K562 (cell line): ENCODE measurements around the gene MUC15.

Experiments used
- ATF3 ChIP-seq, 2 experiments: fragments of 450-650 bp in 1 of 2; sonication (generic) in 1 of 2; formaldehyde crosslinking in 1 of 2; IDR thresholded peaks in 1 of 2; conservative IDR thresholded peaks in 1 of 2; 2 replicates each; pipeline versions ENCODE4 v1.6.1 to v1.8.1; 2016 to 2023; ENCODE audit warnings: mild to moderate bottlenecking in 2 of 2, moderate library complexity in 2 of 2, inconsistent platforms in 1 of 2, missing genetic modification reagents in 1 of 2
- BCL6 ChIP-seq: fragments of 250-450 bp; sonication (Bioruptor Pico); IDR thresholded peaks from 2 replicates; pipeline ENCODE4 v1.4.0; 2020
- CEBPB ChIP-seq: fragments of 450-650 bp; IDR thresholded peaks from 2 replicates; pipeline ENCODE4 v1.6.1; 2016; ENCODE audit warnings: missing genetic modification characterization, missing compliant biosample characterization
- HCFC1 ChIP-seq: IDR thresholded peaks from 2 replicates; pipeline ENCODE4 v1.6.1; 2012; ENCODE audit warnings: low read depth, low read length, improper control_type of control experiment
- KLF1 ChIP-seq: fragments of 450-650 bp; IDR thresholded peaks from 2 replicates; pipeline ENCODE4 v1.6.1; 2016; ENCODE audit warnings: missing genetic modification characterization, missing compliant biosample characterization
- KLF16 ChIP-seq: IDR thresholded peaks from 2 replicates; pipeline ENCODE4 v1.6.1; 2016; ENCODE audit warnings: antibody characterized with exemption
- NRF1 ChIP-seq, 2 experiments: fragments of 450-650 bp; IDR thresholded peaks in 1 of 2; conservative IDR thresholded peaks in 1 of 2; 2 replicates each; pipeline ENCODE4 v1.6.1; 2014; ENCODE audit warnings: mild to moderate bottlenecking in 2 of 2
- POLR2A ChIP-seq: fragments of 450-650 bp; conservative IDR thresholded peaks from 2 replicates; pipeline ENCODE4 v1.6.1; 2016
- RBBP5 ChIP-seq: fragments of 200-600 bp; sonication (generic); IDR thresholded peaks from 2 replicates; pipeline ENCODE4 v1.6.1; 2012; ENCODE audit warnings: borderline replicate concordance, mild to moderate bottlenecking, low read length, control low read depth, inconsistent platforms; ENCODE audit not compliant: insufficient read depth, poor library complexity, severe bottlenecking
- ZNF780A ChIP-seq: fragments of 250-450 bp; sonication (Bioruptor Pico); IDR thresholded peaks from 2 replicates; pipeline ENCODE4 v1.5.0; 2021; ENCODE audit warnings: mild to moderate bottlenecking

- TF ChIP-seq CEBPB (tag) (no peak), ATF3 (IDR thresholded peaks at IDR 0.05) (no peak), ATF3 (CRISPR knock-in tag; conservative IDR thresholded peaks at IDR 0.05) (no peak), RBBP5 (no peak), KLF1 (tag) (no peak), ZNF780A (CRISPR knock-in tag) (no peak), NRF1 (conservative IDR thresholded peaks at IDR 0.05 in 1 of 2, IDR thresholded peaks at IDR 0.05 in 1 of 2) (no peak), HCFC1 (no peak), POLR2A (no peak), KLF16 (no peak), BCL6 (no peak)
These were observed 8.9 kb upstream of the MUC15 start for GRCh38 chr11:26580929-26581328.
